Liver (tissue), 3 donors: ENCODE data around the gene SNTA1.

Experiments
- GABPA ChIP-seq, 2 donors: IDR thresholded peaks in 1 of 2; conservative IDR thresholded peaks in 1 of 2; 2 replicates each; pipeline ENCODE4 v1.6.1; 2016; ENCODE audit warnings: antibody characterized with exemption in 2 of 2, mild to moderate bottlenecking in 1 of 2, moderate library complexity in 1 of 2
- TF ChIP-seq, protein P1 (sequence below): fragments of 150-350 bp; IDR thresholded peaks from 2 replicates; pipeline ENCODE4 v1.5.1; 2017; ENCODE audit warnings: improper control_type of control experiment, low read depth, low read length; ENCODE audit not compliant: missing input control
- TF ChIP-seq, protein P2 (sequence below): IDR thresholded peaks from 2 replicates; pipeline ENCODE4 v1.6.1; 2016; ENCODE audit warnings: antibody characterized with exemption, mild to moderate bottlenecking
- donor health status: healthy.
- donor health status: healthy.

DNA sequence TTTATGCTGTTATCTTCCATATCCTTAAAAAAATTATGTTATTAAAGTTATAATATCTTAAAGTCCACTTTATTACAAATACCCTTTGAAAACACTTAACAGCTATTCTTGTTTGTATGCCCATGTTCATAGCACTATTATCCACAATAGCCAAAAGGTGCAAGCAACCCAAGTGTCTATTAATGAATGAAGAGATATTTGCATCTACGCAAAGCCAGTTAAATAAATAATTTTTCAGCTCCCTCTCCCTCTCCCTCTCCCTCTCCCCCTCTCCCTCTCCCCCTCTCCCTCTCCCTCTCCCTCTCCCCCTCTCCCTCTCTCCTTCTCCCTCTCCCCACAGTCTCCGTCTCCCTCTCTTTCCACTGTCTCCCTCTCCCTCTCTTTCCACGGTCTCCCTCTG, 55.3 kb downstream of the SNTA1 start:
- TF ChIP-seq, protein P1, sequence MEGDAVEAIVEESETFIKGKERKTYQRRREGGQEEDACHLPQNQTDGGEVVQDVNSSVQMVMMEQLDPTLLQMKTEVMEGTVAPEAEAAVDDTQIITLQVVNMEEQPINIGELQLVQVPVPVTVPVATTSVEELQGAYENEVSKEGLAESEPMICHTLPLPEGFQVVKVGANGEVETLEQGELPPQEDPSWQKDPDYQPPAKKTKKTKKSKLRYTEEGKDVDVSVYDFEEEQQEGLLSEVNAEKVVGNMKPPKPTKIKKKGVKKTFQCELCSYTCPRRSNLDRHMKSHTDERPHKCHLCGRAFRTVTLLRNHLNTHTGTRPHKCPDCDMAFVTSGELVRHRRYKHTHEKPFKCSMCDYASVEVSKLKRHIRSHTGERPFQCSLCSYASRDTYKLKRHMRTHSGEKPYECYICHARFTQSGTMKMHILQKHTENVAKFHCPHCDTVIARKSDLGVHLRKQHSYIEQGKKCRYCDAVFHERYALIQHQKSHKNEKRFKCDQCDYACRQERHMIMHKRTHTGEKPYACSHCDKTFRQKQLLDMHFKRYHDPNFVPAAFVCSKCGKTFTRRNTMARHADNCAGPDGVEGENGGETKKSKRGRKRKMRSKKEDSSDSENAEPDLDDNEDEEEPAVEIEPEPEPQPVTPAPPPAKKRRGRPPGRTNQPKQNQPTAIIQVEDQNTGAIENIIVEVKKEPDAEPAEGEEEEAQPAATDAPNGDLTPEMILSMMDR: no peak
- TF ChIP-seq, protein P2, sequence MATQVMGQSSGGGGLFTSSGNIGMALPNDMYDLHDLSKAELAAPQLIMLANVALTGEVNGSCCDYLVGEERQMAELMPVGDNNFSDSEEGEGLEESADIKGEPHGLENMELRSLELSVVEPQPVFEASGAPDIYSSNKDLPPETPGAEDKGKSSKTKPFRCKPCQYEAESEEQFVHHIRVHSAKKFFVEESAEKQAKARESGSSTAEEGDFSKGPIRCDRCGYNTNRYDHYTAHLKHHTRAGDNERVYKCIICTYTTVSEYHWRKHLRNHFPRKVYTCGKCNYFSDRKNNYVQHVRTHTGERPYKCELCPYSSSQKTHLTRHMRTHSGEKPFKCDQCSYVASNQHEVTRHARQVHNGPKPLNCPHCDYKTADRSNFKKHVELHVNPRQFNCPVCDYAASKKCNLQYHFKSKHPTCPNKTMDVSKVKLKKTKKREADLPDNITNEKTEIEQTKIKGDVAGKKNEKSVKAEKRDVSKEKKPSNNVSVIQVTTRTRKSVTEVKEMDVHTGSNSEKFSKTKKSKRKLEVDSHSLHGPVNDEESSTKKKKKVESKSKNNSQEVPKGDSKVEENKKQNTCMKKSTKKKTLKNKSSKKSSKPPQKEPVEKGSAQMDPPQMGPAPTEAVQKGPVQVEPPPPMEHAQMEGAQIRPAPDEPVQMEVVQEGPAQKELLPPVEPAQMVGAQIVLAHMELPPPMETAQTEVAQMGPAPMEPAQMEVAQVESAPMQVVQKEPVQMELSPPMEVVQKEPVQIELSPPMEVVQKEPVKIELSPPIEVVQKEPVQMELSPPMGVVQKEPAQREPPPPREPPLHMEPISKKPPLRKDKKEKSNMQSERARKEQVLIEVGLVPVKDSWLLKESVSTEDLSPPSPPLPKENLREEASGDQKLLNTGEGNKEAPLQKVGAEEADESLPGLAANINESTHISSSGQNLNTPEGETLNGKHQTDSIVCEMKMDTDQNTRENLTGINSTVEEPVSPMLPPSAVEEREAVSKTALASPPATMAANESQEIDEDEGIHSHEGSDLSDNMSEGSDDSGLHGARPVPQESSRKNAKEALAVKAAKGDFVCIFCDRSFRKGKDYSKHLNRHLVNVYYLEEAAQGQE: no peak
- TF ChIP-seq GABPA (IDR thresholded peaks at IDR 0.05 in 1 of 2, conservative IDR thresholded peaks at IDR 0.05 in 1 of 2): no peak
